Heart right ventricle (tissue), 16 donors: ENCODE measurements around the gene CSAG2. TPM values are rescaled to one million over a fixed set of nuclear protein-coding genes. Genes with fewer than 3 reads are reported as not detected.
"Not testable (repeated sequence)": the region's sequence is repeated elsewhere in the genome, so short reads cannot be mapped to it uniquely, and the experiment has no call there.

Source experiments
- ATAC-seq, 8 donors: fragments of 200-7000 bp; cut with Tn5 transposase; one replicate each; pipeline ENCODE4 v1.9.1; 2020; ENCODE audit warnings: mild to moderate bottlenecking in 8 of 8, moderate library complexity in 8 of 8, moderate number of reproducible peaks in 1 of 8
- DNase-seq, 2 donors: peaks; one replicate each; pipeline ENCODE4 v3.0.0-alpha.2; 2020
- H3K27ac ChIP-seq, 10 donors: fragments of 200-600 bp; sonication (generic) in 2 of 10; one replicate each; pipeline versions ENCODE4 v1.5.0 to v1.8.0; 2020 to 2022; ENCODE audit warnings: mild to moderate bottlenecking in 3 of 10
- H3K27me3 ChIP-seq, 7 donors: fragments of 200-600 bp; one replicate each; pipeline ENCODE4 v1.8.0; 2021 to 2022; ENCODE audit warnings: mild to moderate bottlenecking in 2 of 7
- H3K36me3 ChIP-seq, 9 donors: fragments of 200-600 bp; sonication (generic) in 1 of 9; one replicate each; pipeline versions ENCODE4 v1.5.0 to v1.8.0; 2020 to 2022; ENCODE audit warnings: mild to moderate bottlenecking in 2 of 9
- H3K4me1 ChIP-seq, 9 donors: fragments of 200-600 bp; sonication (generic) in 1 of 9; one replicate each; pipeline versions ENCODE4 v1.5.0 to v1.8.0; 2020 to 2022; ENCODE audit warnings: mild to moderate bottlenecking in 4 of 9
- H3K4me3 ChIP-seq, 10 donors: fragments of 200-600 bp; sonication (generic) in 2 of 10; one replicate each; pipeline versions ENCODE4 v1.5.0 to v1.8.0; 2020 to 2022; ENCODE audit warnings: mild to moderate bottlenecking in 7 of 10, moderate library complexity in 2 of 10
- H3K9me3 ChIP-seq, 11 donors: fragments of 200-600 bp in 10 of 11; sonication (generic) in 2 of 11; one replicate each; pipeline versions ENCODE4 v1.5.0 to v1.8.0; 2013 to 2022; ENCODE audit warnings: mild to moderate bottlenecking in 2 of 11, control low read depth in 1 of 11, moderate library complexity in 1 of 11
- WGBS, 2 donors: extraction: QIAGEN DNeasy Blood & Tissue Kit; methylation state at CpG; one replicate each; pipeline ENCODE4 v1.1.7; 2013; ENCODE audit warnings: inconsistent platforms in 1 of 2; 5-methylcytosine and 5-hydroxymethylcytosine counted together
- intact Hi-C, 10 donors: fragments of 100-400 bp; cut with DNase I; formaldehyde crosslinking; loops; one replicate each; pipeline versions ENCODE4 v1.11.1 to v1.14.2; 2022
- long read RNA-seq, 3 donors: library from polyadenylated mRNA; unstranded; transcript quantifications; one replicate each; pipeline ENCODE4 v2.0.0, GENCODE V29; 2020 to 2021
- polyA plus RNA-seq, 2 donors: library from polyadenylated mRNA; stranded (reverse); fragments of 200-250 nt; gene quantifications; one replicate each; pipeline ENCODE4 v1.2.3, GENCODE V29; 2013
- total RNA-seq, 10 donors: library from RNA; stranded (reverse); fragmentation: NEBNext Ultra II Directional in 3 of 10; extraction: Animal tissue kit (Norgen Biotek cat#: 25700) in 3 of 10; gene quantifications; one replicate each; pipeline versions ENCODE4 v1.2.1 to v1.2.4, GENCODE V29; 2021 to 2023
- TF ChIP-seq, protein P1 (sequence below), 9 donors: fragments of 200-600 bp; sonication (generic) in 2 of 9; IDR thresholded peaks; one replicate each; pipeline versions ENCODE4 v1.5.0 to v1.8.0; 2021 to 2022; ENCODE audit warnings: antibody characterized with exemption in 9 of 9, mild to moderate bottlenecking in 5 of 9, moderate library complexity in 1 of 9
- donor health status: Arrhythmogenic right ventricular cardiomyopathy.
- donor health status: ischemic (EF 13 %, LVEDD 7.1; RV severe dilation, severe dysfunction).
- donor health status: healthy with polysubstance abuse.
- donor health status: DM: no; HTN: yes; CAD: no.
- donor health status: DM: no; HTN: no; CAD: no.
- donor health status: ischemic (EF 25% LVEDD 6.9; RV normal size, moderate dysfunction).
- donor health status: ischemic (EF 25% LVEDD 5.7; RV mildly dilated, moderate dysfunction).
- donor health status: healthy.
- donor health status: DM: yes; HTN: yes; CAD: no.
- donor health status: Ischemic cardiomyopathy.
- donor health status: ischemic (EF 35%, LVEDD 5.7; RV mildly dilated, moderate dysfunction).
- donor health status: nonischemic (EF 11% LVEDD 7.7; RV severe dilation, severe dysfunction).
- donor health status: DM: yes; HTN: yes; CAD: no.
- donor health status: PGD.
- donor health status: ischemic (EF 29% LVEDD 5.4; RV normal size, mild dysfunction).
- donor health status: nonischemic (EF 23%, LVEDD 6.1; RV moderate dilation, normal function).

The CSAG2 gene, protein sequence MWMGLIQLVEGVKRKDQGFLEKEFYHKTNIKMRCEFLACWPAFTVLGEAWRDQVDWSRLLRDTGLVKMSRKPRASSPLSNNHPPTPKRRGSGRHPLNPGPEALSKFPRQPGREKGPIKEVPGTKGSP
- not detected for total RNA-seq
- polyA plus RNA-seq, result not detected
- long read RNA-seq, donor 1, result 0 reads
- long read RNA-seq, donor 2, result 0 reads
- long read RNA-seq, donor 3, result 0 reads

DNA sequence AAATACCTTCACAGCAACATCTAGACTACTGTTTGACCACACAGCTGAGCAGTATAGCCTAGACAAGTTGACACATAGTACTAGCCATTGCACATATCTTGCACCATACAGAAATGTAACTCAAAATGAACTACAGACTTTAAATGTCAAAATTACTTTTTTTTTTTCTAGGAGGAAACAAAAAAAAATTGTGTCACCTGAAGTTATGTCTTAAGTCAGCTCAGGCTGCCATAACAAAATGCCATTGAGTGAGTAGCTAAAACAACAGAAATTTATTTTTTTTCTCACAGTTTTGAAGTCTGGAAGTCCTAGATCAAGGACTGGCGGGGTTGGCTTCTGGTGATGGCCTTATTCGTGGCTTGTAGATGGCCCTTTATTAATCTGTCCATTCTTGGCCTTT is at the start of gene CSAG2:
Gene CSAG2 (minus strand): TSS at position 101 of the 400 bp plus-strand sequence. CDS start 161 bp downstream, outside the sequence.
- H3K36me3 ChIP-seq, H3K27ac ChIP-seq, DNase-seq, H3K4me1 ChIP-seq, H3K4me3 ChIP-seq, ATAC-seq, intact Hi-C loops, H3K9me3 ChIP-seq, H3K27me3 ChIP-seq: not testable (repeated sequence)
- WGBS, 2 donors, result no CpG with 5 or more reads among the region's 2 CpGs

DNA sequence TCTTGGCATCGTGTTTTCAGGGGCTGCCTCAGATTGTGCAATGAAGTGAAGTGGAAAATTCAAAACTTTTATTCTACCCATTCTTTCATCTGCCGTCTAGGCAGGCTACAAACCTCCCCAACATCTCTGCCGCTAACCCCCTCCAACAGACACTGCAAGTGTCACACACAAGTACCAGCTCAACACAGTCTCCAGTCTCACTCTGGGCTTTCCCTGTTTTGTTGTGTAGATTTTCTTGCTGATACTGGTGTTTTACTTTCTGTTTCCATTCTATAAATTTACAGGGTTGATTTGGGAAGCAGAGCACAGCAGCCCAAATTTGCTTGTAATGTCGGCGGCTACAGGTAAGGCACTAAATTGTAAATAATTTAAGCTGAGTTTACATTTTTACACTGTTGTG is 45.8 kb upstream of the CSAG2 start:
- WGBS, 2 donors, result no CpG with 5 or more reads among the region's 5 CpGs
- DNase-seq, H3K27ac ChIP-seq, H3K9me3 ChIP-seq, ATAC-seq, H3K4me3 ChIP-seq, H3K27me3 ChIP-seq, H3K36me3 ChIP-seq, H3K4me1 ChIP-seq, intact Hi-C loops: not testable (repeated sequence)

DNA sequence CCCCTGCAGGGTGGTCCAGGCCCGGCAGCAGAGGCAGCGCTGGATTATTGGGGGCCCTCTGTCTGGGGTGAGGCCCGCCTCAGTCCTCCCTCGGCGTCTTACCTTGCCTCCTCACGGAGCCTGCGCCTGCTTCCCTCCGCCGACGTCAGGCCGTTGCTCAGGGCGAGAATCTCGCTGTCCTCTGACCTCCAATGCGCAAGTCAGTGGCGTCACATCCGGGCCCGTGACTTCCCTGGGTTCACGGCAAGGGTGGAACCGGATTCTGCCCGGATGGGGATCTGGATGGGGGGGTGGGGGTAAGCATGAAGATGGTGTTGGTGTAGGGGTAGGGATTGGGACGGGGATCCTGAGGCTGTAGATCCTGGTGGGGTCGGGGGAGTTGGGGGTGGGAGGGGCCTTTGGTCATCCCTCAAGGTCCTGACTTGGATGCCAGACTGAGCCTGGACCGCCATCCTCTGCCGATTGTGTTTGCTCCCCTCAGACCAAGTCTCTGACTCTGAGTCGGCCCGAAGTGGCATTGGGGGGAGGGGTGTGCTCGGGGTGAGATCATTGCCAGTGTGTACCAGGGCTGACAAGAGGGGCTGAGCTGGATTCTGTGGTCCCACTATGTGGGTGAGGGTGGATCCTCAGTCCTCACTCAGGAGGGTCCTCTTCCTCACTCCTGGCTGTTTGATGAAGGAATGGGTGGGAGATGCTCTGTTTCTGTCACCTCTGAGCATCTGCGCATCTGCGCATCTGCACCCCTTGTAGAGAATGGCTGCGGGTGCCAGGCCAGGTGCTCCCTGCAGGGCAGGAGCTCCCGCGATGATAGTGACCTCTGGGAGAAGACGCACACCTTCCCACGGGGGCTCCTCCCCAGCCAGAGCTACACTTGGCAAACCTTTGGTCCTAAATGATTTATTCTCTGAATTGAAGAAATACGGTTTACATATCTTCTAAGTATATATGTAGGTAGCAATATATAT is 44.9 kb upstream of the CSAG2 start, which contains the start of gene MAGEA2:
Gene MAGEA2 (minus strand): TSS at position 157 of the 965 bp plus-strand sequence. CDS start 2,479 bp downstream, outside the sequence.
- H3K27me3 ChIP-seq, H3K4me3 ChIP-seq, H3K4me1 ChIP-seq, H3K36me3 ChIP-seq, ATAC-seq, DNase-seq, H3K27ac ChIP-seq, H3K9me3 ChIP-seq, intact Hi-C loops: not testable (repeated sequence)
- no CpG with 5 or more reads among the region's 35 CpGs for WGBS, 2 donors

DNA sequence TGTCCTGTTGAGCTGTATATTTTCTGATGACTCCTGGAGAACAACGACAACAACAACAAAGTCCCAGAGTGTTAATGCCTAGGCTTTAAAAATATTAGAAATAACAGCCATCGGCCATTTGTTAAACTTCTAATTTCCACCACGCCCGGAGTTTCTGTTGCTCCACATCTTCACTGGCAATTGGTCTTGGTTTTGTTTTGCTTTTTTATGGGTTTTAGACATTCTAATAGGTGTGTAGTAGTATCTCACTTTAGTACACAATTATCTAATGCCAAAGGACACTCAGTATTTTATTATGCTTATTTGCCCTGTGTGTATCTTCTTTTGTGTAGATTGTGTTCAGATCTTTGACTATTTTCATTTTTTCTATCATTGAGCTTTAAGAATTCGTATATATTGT is 29.5 kb upstream of the CSAG2 start:
- Histone ChIP-seq H3K36me3 (no peaks in the 10 kb centered on the region), H3K9me3 (no peaks in the 10 kb centered on the region), H3K27me3 (no peaks in the 10 kb centered on the region), H3K4me1 (no peaks in the 10 kb centered on the region), H3K4me3 (no peak overlapping the region), H3K27ac (no peak overlapping the region)
- 78 to 86% methylated on average over 5 of the region's 5 CpGs for WGBS, 2 donors
- no peak for DNase-seq
- intact Hi-C loops, result loop anchor here in 1 of 10 donors (10.0 kb wide), 1 partner anchor 1544 kb away; no protein-coding TSS in a partner anchor
- TF ChIP-seq, protein P1, sequence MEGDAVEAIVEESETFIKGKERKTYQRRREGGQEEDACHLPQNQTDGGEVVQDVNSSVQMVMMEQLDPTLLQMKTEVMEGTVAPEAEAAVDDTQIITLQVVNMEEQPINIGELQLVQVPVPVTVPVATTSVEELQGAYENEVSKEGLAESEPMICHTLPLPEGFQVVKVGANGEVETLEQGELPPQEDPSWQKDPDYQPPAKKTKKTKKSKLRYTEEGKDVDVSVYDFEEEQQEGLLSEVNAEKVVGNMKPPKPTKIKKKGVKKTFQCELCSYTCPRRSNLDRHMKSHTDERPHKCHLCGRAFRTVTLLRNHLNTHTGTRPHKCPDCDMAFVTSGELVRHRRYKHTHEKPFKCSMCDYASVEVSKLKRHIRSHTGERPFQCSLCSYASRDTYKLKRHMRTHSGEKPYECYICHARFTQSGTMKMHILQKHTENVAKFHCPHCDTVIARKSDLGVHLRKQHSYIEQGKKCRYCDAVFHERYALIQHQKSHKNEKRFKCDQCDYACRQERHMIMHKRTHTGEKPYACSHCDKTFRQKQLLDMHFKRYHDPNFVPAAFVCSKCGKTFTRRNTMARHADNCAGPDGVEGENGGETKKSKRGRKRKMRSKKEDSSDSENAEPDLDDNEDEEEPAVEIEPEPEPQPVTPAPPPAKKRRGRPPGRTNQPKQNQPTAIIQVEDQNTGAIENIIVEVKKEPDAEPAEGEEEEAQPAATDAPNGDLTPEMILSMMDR (IDR thresholded peaks at IDR 0.05), result no peak
- ATAC-seq, result no peak

DNA sequence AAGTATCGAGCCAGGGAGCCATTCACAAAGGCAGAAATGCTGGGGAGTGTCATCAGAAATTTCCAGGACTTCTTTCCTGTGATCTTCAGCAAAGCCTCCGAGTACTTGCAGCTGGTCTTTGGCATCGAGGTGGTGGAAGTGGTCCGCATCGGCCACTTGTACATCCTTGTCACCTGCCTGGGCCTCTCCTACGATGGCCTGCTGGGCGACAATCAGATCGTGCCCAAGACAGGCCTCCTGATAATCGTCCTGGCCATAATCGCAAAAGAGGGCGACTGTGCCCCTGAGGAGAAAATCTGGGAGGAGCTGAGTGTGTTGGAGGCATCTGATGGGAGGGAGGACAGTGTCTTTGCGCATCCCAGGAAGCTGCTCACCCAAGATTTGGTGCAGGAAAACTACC is 27.5 kb upstream of the CSAG2 start:
- intact Hi-C loops, result loop anchor here in 1 of 10 donors (10.0 kb wide), 1 partner anchor 1542 kb away; no protein-coding TSS in a partner anchor
- H3K4me3 ChIP-seq, ATAC-seq, DNase-seq, H3K36me3 ChIP-seq, H3K27ac ChIP-seq, H3K4me1 ChIP-seq, H3K9me3 ChIP-seq, H3K27me3 ChIP-seq: not testable (repeated sequence)
- 83 to 85% methylated on average over 12 of the region's 12 CpGs for WGBS, 2 donors

DNA sequence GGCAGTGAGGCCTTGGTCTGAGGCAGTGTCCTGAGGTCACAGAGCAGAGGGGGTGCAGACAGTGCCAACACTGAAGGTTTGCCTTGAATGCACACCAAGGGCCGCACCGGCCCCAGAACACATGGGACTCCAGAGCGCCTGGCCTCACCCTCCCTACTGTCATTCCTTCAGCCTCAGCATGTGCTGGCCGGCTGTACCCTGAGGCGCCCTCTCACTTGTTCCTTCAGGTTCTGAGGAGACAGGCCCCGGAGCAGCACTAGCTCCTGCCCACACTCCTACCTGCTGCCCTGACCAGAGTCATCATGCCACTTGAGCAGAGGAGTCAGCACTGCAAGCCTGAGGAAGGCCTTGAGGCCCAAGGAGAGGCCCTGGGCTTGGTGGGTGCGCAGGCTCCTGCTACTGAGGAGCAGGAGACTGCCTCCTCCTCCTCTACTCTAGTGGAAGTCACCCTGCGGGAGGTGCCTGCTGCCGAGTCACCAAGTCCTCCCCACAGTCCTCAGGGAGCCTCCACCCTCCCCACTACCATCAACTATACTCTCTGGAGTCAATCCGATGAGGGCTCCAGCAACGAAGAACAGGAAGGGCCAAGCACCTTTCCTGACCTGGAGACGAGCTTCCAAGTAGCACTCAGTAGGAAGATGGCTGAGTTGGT is 26.9 kb upstream of the CSAG2 start:
- no peak for DNase-seq
- TF ChIP-seq, protein P1 (IDR thresholded peaks at IDR 0.05), result no peak
- intact Hi-C loops, result loop anchor here in 1 of 10 donors (10.0 kb wide), 1 partner anchor 1541 kb away; no protein-coding TSS in a partner anchor
- no peaks in the 10 kb centered on the region for H3K36me3 ChIP-seq
- no peak for ATAC-seq
- WGBS, 2 donors, result 91 to 92% methylated on average over 10 to 12 of the region's 12 CpGs
- H3K27ac ChIP-seq, result no peak overlapping the region
- H3K9me3 ChIP-seq, result no peaks in the 10 kb centered on the region
- H3K4me3 ChIP-seq, result no peak overlapping the region
- H3K4me1 ChIP-seq, result no peaks in the 10 kb centered on the region
- no peaks in the 10 kb centered on the region for H3K27me3 ChIP-seq
